Ishikawa (cell line): ENCODE measurements around the gene SPATA7.

Experiments
- CEBPB ChIP-seq: IDR thresholded peaks from 2 replicates; pipeline ENCODE4 v1.6.1; 2012
- CREB1 ChIP-seq: IDR thresholded peaks from 2 replicates; pipeline ENCODE4 v1.6.1; 2012; ENCODE audit warnings: low read depth
- EGR1 ChIP-seq: IDR thresholded peaks from 2 replicates; pipeline ENCODE4 v1.6.1; 2012
- EP300 ChIP-seq: IDR thresholded peaks from 2 replicates; pipeline ENCODE4 v1.6.1; 2012; ENCODE audit warnings: borderline replicate concordance
- FOXM1 ChIP-seq: IDR thresholded peaks from 2 replicates; pipeline ENCODE4 v1.6.1; 2012; ENCODE audit warnings: low read depth, borderline replicate concordance
- MAX ChIP-seq: IDR thresholded peaks from 2 replicates; pipeline ENCODE4 v1.6.1; 2012
- NFIC ChIP-seq: IDR thresholded peaks from 2 replicates; pipeline ENCODE4 v1.6.1; 2012
- RAD21 ChIP-seq: IDR thresholded peaks from 2 replicates; pipeline ENCODE4 v1.6.1; 2012; ENCODE audit warnings: low read depth
- REST ChIP-seq: IDR thresholded peaks from 2 replicates; pipeline ENCODE4 v1.6.1; 2012; ENCODE audit warnings: low read depth, mild to moderate bottlenecking
- TAF1 ChIP-seq: IDR thresholded peaks from 2 replicates; pipeline ENCODE4 v1.6.1; 2012; ENCODE audit warnings: low read depth, mild to moderate bottlenecking
- TCF12 ChIP-seq: IDR thresholded peaks from 2 replicates; pipeline ENCODE4 v1.6.1; 2012; ENCODE audit warnings: low read depth
- TEAD4 ChIP-seq: IDR thresholded peaks from 2 replicates; pipeline ENCODE4 v1.6.1; 2012
- USF1 ChIP-seq: IDR thresholded peaks from 2 replicates; pipeline ENCODE4 v1.6.1; 2012
- YY1 ChIP-seq: IDR thresholded peaks from 2 replicates; pipeline ENCODE4 v1.6.1; 2012; ENCODE audit warnings: low read depth
- ZBTB7A ChIP-seq: IDR thresholded peaks from 2 replicates; pipeline ENCODE4 v1.6.1; 2012; ENCODE audit warnings: low read depth

SPATA7 gene

GRCh38 chr14:88452231-88452630, 66.8 kb downstream of the SPATA7 start:
- TF ChIP-seq REST, result no peak
- no peak for TF ChIP-seq TAF1
- no peak for TF ChIP-seq MAX
- no peak for TF ChIP-seq NFIC
- no peak for TF ChIP-seq ZBTB7A

GRCh38 chr14:88454886-88455285, 69.4 kb downstream of the SPATA7 start:
- TF ChIP-seq MAX (no peak), CEBPB (no peak), YY1 (no peak), CREB1 (no peak), RAD21 (no peak), TAF1 (no peak), ZBTB7A (no peak), TCF12 (no peak), EGR1 (no peak), USF1 (no peak), FOXM1 (no peak), EP300 (no peak), REST (no peak), TEAD4 (no peak)

GRCh38 chr14:88463318-88463717, 77.9 kb downstream of the SPATA7 start:
- TF ChIP-seq ZBTB7A, result no peak

- TF ChIP-seq ZBTB7A, result no peak
Observed at GRCh38 chr14:88468406-88468805, 82.9 kb downstream of the SPATA7 start.

GRCh38 chr14:88470542-88471440, 85.3 kb downstream of the SPATA7 start:
- TF ChIP-seq CREB1 (no peak), TCF12 (no peak), YY1 (no peak), TEAD4 (no peak), ZBTB7A (no peak), USF1 (no peak), REST (no peak), TAF1 (no peak), FOXM1 (no peak), RAD21 (no peak), MAX (no peak), CEBPB (no peak), EGR1 (no peak)
